HG02970 (cell line): Measurements from ENCODE around the gene CTSA.

Experiments
- ATAC-seq: cut with Tn5 transposase; IDR thresholded peaks from one replicate; pipeline ENCODE4 v1.9.1; 2021; ENCODE audit warnings: mild to moderate bottlenecking, moderate library complexity, moderate number of reproducible peaks; ENCODE audit not compliant: unreplicated experiment, low FRiP score

Gene CTSA

GRCh38 chr20:45890985-45891983 lies at the start of gene CTSA, which contains the start of gene NEURL2:
Gene CTSA, plus strand, starts transcription at chr20:45891335. Its CDS starts 234 bp downstream, at chr20:45891569.
Gene NEURL2, minus strand, starts transcription at chr20:45891208. Its CDS starts 217 bp downstream, at chr20:45890991.
- peak; percentile 64 for ATAC-seq

- ATAC-seq: no peak
Measured at GRCh38 chr20:45841407-45842129, 49.6 kb upstream of the CTSA start.

- no peak for ATAC-seq
Measured at GRCh38 chr20:45842169-45842812, 48.8 kb upstream of the CTSA start.

- no peak for ATAC-seq
Measured at GRCh38 chr20:45843506-45843905, 47.6 kb upstream of the CTSA start.

GRCh38 chr20:45845452-45845851 lies 45.7 kb upstream of the CTSA start:
- no peak for ATAC-seq

GRCh38 chr20:45848421-45848820 lies 42.7 kb upstream of the CTSA start:
- no peak for ATAC-seq

- no peak for ATAC-seq
Measured at GRCh38 chr20:45848969-45849582, 42.1 kb upstream of the CTSA start.

- no peak for ATAC-seq
Measured at GRCh38 chr20:45850238-45850637, 40.9 kb upstream of the CTSA start.

- ATAC-seq: no peak
Measured at GRCh38 chr20:45850926-45851325, 40.2 kb upstream of the CTSA start.

- no peak for ATAC-seq
Measured at GRCh38 chr20:45851501-45851900, 39.6 kb upstream of the CTSA start.

GRCh38 chr20:45852326-45852725 lies 38.8 kb upstream of the CTSA start:
- no peak for ATAC-seq

- ATAC-seq: no peak
Measured at GRCh38 chr20:45853484-45853883, 37.7 kb upstream of the CTSA start.

- peak; percentile 96 for ATAC-seq
Measured at GRCh38 chr20:45857114-45857881, 33.8 kb upstream of the CTSA start, which contains the start of the genes ACOT8 and ZSWIM3. Gene ACOT8, minus strand, starts transcription at chr20:45857392. Its CDS starts 77 bp downstream, at chr20:45857315. Gene ZSWIM3, plus strand, starts transcription at chr20:45857614. Its CDS starts 212 bp downstream, at chr20:45857826.

GRCh38 chr20:45857882-45858216 lies 33.3 kb upstream of the CTSA start:
- ATAC-seq: no peak

- no peak for ATAC-seq
Measured at GRCh38 chr20:45859916-45860315, 31.2 kb upstream of the CTSA start.

GRCh38 chr20:45860560-45861220 lies 30.4 kb upstream of the CTSA start:
- no peak for ATAC-seq

GRCh38 chr20:45861221-45862075 lies 29.7 kb upstream of the CTSA start:
- ATAC-seq: no peak
